ENCODE data around the gene CMIP.

DNA sequence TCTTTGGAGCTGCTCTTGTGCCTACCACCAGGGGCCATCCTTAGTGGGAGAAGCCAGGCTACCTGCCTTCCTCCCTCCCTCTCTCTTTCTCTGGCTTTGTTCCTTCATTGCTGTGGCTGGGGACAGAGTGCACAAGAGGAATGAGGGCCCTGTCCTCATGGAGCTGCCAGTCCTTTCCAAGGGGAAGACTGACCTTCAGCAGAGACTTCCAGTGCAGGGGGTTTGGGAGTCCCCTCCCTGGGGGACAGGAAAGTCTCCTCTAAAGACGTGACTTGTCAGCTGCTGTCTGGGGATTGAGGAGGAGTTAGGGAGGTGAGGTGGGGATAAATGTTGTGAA lies 108.1 kb downstream of the CMIP start:
- TF ChIP-seq, protein P1, sequence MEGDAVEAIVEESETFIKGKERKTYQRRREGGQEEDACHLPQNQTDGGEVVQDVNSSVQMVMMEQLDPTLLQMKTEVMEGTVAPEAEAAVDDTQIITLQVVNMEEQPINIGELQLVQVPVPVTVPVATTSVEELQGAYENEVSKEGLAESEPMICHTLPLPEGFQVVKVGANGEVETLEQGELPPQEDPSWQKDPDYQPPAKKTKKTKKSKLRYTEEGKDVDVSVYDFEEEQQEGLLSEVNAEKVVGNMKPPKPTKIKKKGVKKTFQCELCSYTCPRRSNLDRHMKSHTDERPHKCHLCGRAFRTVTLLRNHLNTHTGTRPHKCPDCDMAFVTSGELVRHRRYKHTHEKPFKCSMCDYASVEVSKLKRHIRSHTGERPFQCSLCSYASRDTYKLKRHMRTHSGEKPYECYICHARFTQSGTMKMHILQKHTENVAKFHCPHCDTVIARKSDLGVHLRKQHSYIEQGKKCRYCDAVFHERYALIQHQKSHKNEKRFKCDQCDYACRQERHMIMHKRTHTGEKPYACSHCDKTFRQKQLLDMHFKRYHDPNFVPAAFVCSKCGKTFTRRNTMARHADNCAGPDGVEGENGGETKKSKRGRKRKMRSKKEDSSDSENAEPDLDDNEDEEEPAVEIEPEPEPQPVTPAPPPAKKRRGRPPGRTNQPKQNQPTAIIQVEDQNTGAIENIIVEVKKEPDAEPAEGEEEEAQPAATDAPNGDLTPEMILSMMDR (IDR thresholded peaks at IDR 0.05): no peak
- TF ChIP-seq POLR2A (IDR thresholded peaks at IDR 0.05): no peak
